NK-92 (cell line): ENCODE measurements around the gene PEX5L.
"Not testable (repeated sequence)": the region's sequence is repeated elsewhere in the genome, so short reads cannot be mapped to it uniquely, and the experiment has no call there.

Experiments used
- DNase-seq: peaks from one replicate; lab custom pipeline; 2025; ENCODE audit not compliant: unreplicated experiment; lab: John Stamatoyannopoulos, UW

Gene PEX5L

GRCh38 chr3:179794355-179794754 lies 242.4 kb downstream of the PEX5L start:
- no peak for DNase-seq

DNA sequence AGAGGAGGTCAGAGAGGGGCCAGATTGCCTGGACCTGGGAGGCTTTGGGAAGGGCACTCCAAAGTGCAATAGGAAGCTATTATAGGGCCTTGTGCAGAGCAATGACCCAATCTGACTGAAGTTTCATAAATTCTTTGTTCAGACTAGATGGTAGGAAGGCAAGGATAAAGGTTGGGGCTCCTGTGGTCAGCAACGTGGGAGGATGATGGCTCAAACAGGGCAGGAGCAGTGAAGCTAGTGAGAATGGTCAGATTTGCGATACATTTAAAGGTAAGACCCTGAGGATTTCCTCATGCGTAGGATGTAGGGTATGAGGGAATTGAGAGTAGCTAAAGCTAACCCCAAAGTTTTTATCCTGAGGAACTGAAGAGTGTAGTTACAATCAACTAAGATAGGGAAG lies 244.9 kb downstream of the PEX5L start:
- DNase-seq: no peak

- no peak for DNase-seq
Observed at GRCh38 chr3:179788996-179789395, 247.7 kb downstream of the PEX5L start.

DNA sequence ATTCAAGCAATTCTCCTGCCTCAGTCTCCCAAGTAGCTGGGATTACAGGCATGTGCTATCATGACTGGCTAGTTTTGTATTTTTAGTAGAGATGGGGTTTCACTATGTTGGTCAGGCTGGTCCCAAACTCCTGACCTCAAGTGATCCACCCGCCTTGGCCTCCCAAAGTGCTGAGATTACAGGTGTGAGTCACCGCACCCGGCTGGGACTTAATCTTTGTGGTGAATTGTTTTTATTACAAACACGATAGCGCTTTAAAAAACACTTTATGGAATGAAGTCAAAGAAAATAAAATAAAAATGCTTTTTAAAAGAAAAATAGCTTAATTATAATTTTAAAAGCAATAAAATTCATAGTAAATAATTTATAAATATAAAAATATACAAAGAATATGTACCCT lies 253.9 kb downstream of the PEX5L start:
- not testable (repeated sequence) for DNase-seq

DNA sequence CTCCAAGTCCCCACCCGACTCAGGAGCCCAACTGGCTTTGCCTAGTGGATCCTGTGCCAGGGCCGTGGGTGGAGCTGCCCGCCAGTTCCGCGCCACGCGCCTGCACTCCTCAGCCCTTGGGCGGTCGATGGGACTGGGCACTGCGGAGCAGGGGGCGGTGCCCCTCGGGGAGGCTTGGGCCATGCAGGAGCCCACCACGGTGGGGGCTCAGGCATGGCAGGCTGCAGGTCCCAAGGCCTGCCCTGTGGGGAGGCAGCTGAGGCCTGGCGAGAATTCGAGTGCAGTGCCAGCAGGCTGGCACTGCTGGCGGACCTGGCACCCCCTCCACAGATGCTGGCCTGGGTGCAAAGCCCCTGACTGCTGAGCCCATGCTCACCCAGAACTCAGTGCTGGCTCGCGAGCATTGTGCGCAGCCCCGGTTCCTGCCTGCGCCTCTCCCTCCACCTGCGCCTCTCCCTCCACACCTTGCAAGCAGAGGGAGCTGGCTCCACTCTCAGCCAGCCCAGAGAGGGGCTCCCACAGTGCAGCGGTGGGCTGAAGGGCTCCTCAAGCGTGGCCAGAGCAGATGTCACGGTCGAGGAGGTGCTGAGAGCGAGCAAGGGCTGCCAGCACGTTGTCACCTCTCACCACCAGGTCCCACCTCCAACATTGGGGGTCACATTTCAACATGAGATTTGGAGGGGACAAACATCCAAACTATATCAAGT lies 261.2 kb downstream of the PEX5L start:
- DNase-seq: no peak

GRCh38 chr3:179772297-179772696 lies 264.4 kb downstream of the PEX5L start:
- DNase-seq: no peak

DNA sequence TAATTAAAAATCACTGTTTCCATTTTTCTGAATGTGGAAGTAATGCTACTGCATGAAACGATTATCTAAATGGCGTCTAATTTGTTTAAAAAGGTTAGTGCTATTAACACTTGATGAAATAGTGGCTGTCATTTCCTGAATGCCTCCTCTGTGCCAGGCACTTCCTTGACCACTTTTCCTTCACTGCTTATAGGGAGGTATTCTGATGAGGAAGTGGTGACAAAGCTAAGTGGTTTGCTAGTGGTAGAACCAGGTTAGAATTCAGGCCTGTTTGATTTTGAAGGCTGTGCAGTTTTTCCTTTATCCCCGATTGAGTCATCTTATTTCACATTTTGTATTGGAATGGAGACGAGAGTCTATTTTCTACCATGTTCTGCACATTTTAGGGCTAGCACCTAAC lies 264.9 kb downstream of the PEX5L start:
- no peak for DNase-seq

- no peak for DNase-seq
Observed at GRCh38 chr3:179769411-179770247, 267.1 kb downstream of the PEX5L start.

- no peak for DNase-seq
Observed at GRCh38 chr3:179768080-179768479, 268.7 kb downstream of the PEX5L start.

- DNase-seq: no peak
Observed at GRCh38 chr3:179766416-179767133, 270.2 kb downstream of the PEX5L start.

GRCh38 chr3:179765396-179765795 lies 271.3 kb downstream of the PEX5L start:
- DNase-seq: no peak

- DNase-seq: no peak
Observed at GRCh38 chr3:179760944-179761343, 275.8 kb downstream of the PEX5L start.

GRCh38 chr3:179750720-179751328 lies 285.9 kb downstream of the PEX5L start:
- no peak for DNase-seq

DNA sequence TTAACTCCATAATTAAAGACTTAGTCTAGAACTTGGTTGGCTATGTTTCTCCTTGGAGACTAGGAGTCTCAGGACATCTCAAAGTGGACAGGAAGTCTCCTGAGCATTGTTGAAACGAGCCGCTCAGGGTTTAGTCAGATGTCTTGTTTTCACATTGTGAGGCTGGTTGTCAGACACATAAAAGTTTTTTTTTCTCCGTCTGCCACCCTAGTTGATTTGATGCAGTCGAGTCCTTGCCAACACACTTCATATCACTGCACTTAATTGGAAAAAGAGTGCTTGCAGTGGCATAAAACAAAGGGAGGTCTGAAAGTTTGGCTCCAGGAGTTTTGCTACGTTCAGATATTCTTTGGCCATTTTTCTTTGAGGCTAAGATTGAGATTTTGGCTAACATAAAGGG lies 291.0 kb downstream of the PEX5L start:
- DNase-seq: no peak

DNA sequence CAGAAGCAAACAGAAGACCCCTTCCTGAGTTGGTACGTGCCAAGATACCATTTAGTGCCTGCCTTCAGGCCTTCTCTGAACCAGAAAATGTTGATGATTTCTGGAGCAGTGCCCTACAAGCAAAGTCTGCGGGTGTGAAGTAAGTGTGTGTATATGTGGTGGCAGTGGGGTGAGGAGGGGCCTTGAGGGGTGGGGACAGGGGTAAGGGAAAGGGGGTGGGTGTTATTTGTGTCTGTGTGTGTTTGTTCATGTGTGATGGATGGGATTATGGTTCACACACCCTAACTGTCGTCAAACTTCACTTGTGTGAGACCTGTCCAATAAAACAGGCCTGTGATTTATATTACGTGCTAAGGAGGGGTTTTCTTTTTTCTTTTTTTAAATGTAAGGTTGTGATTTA lies 291.7 kb downstream of the PEX5L start:
- DNase-seq: no peak
